Activated CD8-positive, alpha-beta memory T cell treated with anti-CD3 and anti-CD28 coated beads, Interleukin-2, amount 10 ng/mL, durations not matched to agents 7 days and 5 days (primary cell): ENCODE results near the gene PTPRG. TPM values are rescaled to one million over a fixed set of nuclear protein-coding genes. Genes with fewer than 3 reads are reported as not detected.

Source experiments
- ATAC-seq: fragments of 150-1000 bp; cut with Tn5 transposase; one replicate; pipeline ENCODE4 v1.10.0; 2021; ENCODE audit warnings: moderate library complexity
- CTCF ChIA-PET: fragments of 350-600 bp; sonication (Branson Sonifier 250); formaldehyde crosslinking; loops from one replicate; lab custom pipeline; 2021; ENCODE audit warnings: antibody characterized with exemption; lab: Charles Lee
- DNase-seq: peaks from one replicate; pipeline ENCODE4 v3.0.0-alpha.2; 2020
- H3K27ac Mint-ChIP-seq: one replicate; pipeline ENCODE4 v1.8.0; 2021; ENCODE audit warnings: mild to moderate bottlenecking, mixed read lengths
- H3K27me3 Mint-ChIP-seq: one replicate; pipeline ENCODE4 v1.8.0; 2021; ENCODE audit warnings: mixed read lengths
- H3K36me3 Mint-ChIP-seq: one replicate; pipeline ENCODE4 v1.8.0; 2021; ENCODE audit warnings: mild to moderate bottlenecking, mixed read lengths
- H3K4me1 Mint-ChIP-seq: one replicate; pipeline ENCODE4 v1.8.0; 2021; ENCODE audit warnings: mixed read lengths
- H3K4me3 Mint-ChIP-seq: one replicate; pipeline ENCODE4 v1.8.0; 2021; ENCODE audit warnings: mild to moderate bottlenecking, moderate library complexity, mixed read lengths
- H3K9me3 Mint-ChIP-seq: one replicate; pipeline ENCODE4 v1.8.0; 2022; ENCODE audit warnings: low read depth, mixed read lengths
- total RNA-seq, 2 experiments: library from RNA; stranded (reverse); gene quantifications; one replicate each; pipeline ENCODE4 v1.2.3, GENCODE V29; 2021

Gene PTPRG
- total RNA-seq, 2 experiments from 2014 or later = 0.21 TPM; not detected in 1

DNA sequence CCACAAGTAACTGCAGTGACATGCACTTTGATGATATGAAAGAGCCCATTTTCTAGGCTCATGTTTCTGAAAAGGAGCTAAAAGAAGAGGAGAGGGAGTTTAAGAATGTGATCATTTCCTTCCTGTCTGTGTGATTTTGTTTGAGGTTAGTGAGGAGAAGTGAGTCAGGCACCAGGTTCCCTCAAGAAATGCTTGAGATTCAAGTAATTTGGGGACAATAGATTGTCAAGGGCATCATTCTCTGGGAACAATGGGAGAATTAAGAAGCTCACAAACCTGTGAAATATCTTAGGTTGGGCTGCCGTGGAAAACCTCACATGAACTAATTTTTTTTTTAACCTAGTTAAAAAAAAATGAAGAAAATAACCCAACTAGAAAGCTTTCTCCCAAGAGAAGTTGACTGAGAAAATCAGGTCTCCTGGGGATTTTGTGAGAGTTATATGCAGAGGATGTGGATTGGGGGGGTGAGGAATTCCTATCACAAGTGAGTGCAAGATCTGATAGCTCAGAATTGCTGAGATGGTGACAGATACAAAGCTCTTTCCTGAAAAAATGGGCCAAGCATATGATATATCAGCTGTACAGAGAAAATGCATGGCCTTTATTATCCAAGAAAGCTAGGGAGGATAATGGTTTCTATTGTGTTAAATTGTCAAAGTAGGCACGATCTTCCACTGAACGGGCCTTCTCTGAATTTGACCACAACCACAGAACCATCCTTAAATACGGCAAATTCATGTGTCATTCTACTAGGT is 608.7 kb downstream of the PTPRG start:
- H3K4me3 Mint-ChIP-seq = no peak overlapping the region
- H3K4me1 Mint-ChIP-seq = peaks cover 8% of the 10 kb centered on the region
- H3K27ac Mint-ChIP-seq = no peak overlapping the region
- DNase-seq (no peak), ATAC-seq (no peak)
- CTCF ChIA-PET = no interaction called here
- no peaks in the 10 kb centered on the region for H3K27me3 Mint-ChIP-seq
- peaks cover 2% of the 10 kb centered on the region for H3K9me3 Mint-ChIP-seq
- no peaks in the 10 kb centered on the region for H3K36me3 Mint-ChIP-seq

DNA sequence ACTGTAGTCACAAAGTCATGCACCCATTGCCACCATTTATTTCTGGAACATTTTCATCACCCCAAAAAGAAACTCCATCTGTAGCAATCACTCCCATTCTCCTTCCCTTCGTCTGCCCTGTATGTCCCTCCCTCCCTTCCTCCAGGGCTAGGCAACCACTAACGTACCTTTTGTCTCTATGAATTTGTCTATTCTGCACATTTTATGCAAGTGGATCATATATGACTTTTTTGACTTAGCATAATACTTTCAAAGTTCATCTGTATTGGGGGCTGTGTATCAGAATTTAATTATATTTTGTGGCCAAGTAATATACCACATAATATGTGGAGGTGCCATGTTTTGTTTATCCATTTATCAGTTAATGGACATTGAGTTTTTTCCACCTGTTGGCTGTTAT is 610.4 kb downstream of the PTPRG start:
- DNase-seq (no peak), ATAC-seq (no peak)
- CTCF ChIA-PET = no interaction called here
- H3K27me3 Mint-ChIP-seq = no peaks in the 10 kb centered on the region
- no peak overlapping the region for H3K4me3 Mint-ChIP-seq
- H3K27ac Mint-ChIP-seq = no peak overlapping the region
- peaks cover 2% of the 10 kb centered on the region for H3K9me3 Mint-ChIP-seq
- H3K36me3 Mint-ChIP-seq = no peaks in the 10 kb centered on the region
- H3K4me1 Mint-ChIP-seq = peaks cover 8% of the 10 kb centered on the region

DNA sequence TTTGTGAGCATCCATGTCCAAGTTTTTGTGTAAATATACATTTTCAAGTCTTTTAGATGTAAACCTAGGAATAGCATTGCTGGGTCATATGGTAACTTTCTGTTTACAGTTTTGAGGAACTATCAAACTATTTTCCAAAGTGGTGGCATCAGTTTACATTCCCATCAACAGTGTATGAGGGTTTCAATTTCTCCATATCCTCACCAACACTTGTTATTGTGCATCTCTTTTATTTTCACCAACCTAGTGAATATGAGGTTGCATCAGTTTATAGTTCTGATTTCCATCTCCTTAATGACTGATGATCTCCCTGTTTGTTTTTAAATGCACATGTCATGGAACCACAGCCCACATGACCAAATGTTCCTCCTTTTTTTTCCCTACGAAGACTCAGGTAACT is 610.8 kb downstream of the PTPRG start:
- H3K9me3 Mint-ChIP-seq = peaks cover 2% of the 10 kb centered on the region
- no peak for ATAC-seq
- no peak overlapping the region for H3K27ac Mint-ChIP-seq
- peaks cover 8% of the 10 kb centered on the region for H3K4me1 Mint-ChIP-seq
- no peak overlapping the region for H3K4me3 Mint-ChIP-seq
- no peaks in the 10 kb centered on the region for H3K27me3 Mint-ChIP-seq
- H3K36me3 Mint-ChIP-seq = no peaks in the 10 kb centered on the region
- CTCF ChIA-PET = no interaction called here
- no peak for DNase-seq

DNA sequence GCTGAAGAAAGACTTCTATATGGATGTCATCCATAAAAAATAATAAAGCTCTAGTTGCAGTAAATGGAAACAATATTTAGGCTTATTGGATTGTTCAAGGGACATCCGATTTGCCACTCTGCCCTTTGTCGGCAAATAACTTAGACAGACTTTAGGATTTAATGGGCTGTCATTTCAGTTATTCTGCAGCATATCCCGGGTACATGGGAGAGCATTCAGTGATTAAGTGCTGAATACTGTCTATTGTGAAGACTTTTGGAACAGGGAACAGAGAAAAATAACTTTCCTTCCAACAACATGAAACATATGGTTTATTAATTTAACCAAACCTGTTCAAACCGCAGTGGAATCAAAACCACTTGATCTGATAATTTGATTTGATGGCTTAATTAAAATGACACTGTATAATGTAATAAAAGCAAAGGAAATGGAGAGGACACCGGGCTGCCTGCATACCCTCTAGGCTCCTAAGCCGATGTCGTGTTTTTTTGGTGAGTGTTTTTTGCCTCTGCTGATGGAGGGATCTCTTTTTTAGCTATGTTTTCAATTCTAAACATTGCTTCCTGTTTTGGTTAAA is 612.7 kb downstream of the PTPRG start:
- Mint-ChIP-seq H3K36me3 (no peaks in the 10 kb centered on the region), H3K4me1 (peaks cover 8% of the 10 kb centered on the region), H3K27me3 (no peaks in the 10 kb centered on the region), H3K9me3 (peaks cover 2% of the 10 kb centered on the region), H3K27ac (no peak overlapping the region), H3K4me3 (no peak overlapping the region)
- DNase-seq = no peak
- ATAC-seq = no peak
- CTCF ChIA-PET = no interaction called here

DNA sequence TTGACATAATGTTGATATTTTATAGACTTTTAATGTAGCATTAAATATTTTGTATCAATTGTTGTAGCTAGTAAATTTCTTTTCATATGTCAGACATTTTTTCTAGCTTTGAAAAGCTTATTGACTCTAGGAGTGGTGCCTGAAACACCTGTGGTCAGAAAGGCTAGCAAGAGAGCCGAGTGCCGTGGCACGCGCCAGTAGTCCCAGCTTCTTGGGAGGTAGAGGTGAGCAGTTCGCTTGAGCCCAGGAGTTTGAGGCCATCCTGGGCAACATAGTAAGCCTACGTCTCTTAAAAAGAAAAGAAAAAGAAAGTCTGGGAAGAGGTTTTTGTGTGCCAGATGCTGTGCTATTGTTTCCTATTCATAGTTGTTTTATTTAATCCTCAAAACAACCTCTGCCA is 613.8 kb downstream of the PTPRG start:
- ATAC-seq (no peak), DNase-seq (no peak)
- no peaks in the 10 kb centered on the region for H3K36me3 Mint-ChIP-seq
- H3K4me1 Mint-ChIP-seq = peaks cover 1% of the 10 kb centered on the region
- CTCF ChIA-PET = no interaction called here
- peaks cover 2% of the 10 kb centered on the region for H3K9me3 Mint-ChIP-seq
- H3K27ac Mint-ChIP-seq = no peak overlapping the region
- H3K27me3 Mint-ChIP-seq = no peaks in the 10 kb centered on the region
- H3K4me3 Mint-ChIP-seq = no peak overlapping the region

DNA sequence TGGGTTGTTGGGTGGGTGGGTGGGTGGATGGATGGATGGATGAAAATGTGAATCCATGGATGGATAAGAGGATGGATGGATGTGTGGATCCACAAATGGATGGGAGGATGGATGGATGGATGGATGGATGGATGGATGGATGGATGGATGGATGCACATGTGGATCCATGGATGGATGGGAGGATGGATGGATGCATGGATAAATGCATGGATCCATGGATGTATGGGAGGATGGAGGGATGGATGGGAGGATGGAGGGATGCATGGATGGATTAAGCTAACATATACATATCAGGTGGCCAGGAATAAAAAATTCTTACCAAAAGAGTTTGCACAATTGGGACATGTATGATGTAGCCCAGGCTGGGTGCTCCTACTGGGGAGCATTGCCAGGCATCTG is 616.7 kb downstream of the PTPRG start:
- ATAC-seq (no peak), DNase-seq (no peak)
- H3K4me3 Mint-ChIP-seq = no peak overlapping the region
- no peaks in the 10 kb centered on the region for H3K27me3 Mint-ChIP-seq
- H3K27ac Mint-ChIP-seq = no peak overlapping the region
- no peaks in the 10 kb centered on the region for H3K4me1 Mint-ChIP-seq
- no peaks in the 10 kb centered on the region for H3K9me3 Mint-ChIP-seq
- CTCF ChIA-PET = no interaction called here
- H3K36me3 Mint-ChIP-seq = no peaks in the 10 kb centered on the region

DNA sequence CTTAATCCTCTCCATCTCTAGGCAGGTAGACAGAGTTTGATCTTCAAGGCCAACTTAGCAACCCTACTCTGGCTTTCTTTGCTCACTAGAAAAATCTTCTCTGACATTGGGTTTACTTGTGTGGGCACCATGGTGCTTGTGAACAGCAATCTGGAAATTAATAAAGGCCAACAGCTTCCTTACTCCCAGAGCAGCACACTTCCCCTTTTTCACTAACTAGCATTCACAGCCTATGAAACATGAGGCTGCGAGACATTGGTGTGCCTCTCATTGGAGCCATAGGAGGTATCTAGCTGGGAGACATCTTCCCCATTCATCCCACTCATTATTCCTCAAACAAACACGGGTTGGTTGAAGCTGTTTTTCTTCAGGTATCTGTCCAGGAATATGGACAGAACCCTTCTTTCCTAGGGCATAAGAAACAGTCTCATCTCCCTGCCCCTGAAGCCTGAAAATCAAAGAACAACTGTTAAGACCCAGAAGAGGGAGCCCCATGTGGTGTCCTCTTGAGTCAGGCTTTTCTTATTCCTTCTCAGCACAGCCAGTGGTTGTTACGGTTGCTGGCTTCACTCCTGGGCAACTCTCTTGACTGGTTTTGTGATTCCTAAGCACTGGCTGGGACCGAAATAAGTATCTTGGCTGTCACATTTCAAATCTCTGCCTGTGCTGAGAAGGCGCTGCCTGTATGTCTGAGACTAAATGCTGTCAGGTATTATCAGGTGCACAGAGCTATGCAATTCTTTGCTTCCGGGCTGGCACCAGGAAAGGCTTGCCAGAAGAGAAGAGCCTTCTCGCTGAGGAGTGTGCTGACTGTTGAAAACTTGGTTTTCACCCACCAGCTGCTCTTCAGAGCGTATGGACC is 617.6 kb downstream of the PTPRG start:
- H3K4me1 Mint-ChIP-seq = no peaks in the 10 kb centered on the region
- H3K4me3 Mint-ChIP-seq = no peak overlapping the region
- ATAC-seq (no peak), DNase-seq (no peak)
- CTCF ChIA-PET = no interaction called here
- H3K36me3 Mint-ChIP-seq = no peaks in the 10 kb centered on the region
- H3K27ac Mint-ChIP-seq = no peak overlapping the region
- no peaks in the 10 kb centered on the region for H3K27me3 Mint-ChIP-seq
- H3K9me3 Mint-ChIP-seq = no peaks in the 10 kb centered on the region

DNA sequence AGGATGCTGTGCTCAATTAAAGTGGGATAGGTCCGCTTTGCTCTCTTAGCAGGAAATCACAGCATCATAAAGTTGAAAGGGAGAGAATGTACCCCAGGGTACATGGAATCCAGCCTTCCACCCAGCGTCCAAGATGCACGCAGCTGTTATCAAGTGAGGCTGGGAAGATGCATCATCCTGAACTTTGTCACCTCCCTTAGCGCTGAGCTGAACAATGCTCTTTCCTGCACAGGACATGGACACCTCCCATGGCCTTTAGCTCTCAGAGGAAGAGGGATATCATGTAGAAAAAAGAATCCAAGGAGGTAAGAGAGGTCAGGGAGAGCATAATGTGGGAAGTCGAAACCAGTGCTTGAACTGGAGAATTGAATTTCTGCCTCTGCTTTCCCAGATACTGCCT is 619.1 kb downstream of the PTPRG start:
- H3K27me3 Mint-ChIP-seq = no peaks in the 10 kb centered on the region
- ATAC-seq (no peak), DNase-seq (no peak)
- no peaks in the 10 kb centered on the region for H3K9me3 Mint-ChIP-seq
- no peaks in the 10 kb centered on the region for H3K4me1 Mint-ChIP-seq
- CTCF ChIA-PET = no interaction called here
- H3K27ac Mint-ChIP-seq = no peak overlapping the region
- H3K4me3 Mint-ChIP-seq = no peak overlapping the region
- H3K36me3 Mint-ChIP-seq = no peaks in the 10 kb centered on the region

DNA sequence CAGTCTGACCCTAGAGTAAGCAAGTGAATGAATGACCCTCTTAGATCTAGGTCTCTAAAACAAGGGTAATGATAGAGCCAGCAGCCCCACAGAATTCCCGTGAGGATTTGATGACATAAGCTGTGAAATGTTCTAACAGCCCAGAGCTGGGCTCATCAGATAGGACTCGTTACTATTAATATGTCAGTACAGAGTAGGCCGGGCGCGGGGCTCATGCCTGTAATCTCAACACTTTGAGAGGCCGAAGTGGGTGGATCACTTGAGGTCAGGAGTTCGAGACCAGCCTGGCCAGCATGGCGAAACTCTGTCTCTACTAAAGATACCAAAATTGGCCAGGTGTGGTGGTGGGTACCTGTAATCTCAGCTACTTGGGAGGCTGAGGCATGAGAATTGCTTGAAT is 621.7 kb downstream of the PTPRG start:
- H3K27ac Mint-ChIP-seq = no peak overlapping the region
- ATAC-seq (no peak), DNase-seq (no peak)
- no peaks in the 10 kb centered on the region for H3K4me1 Mint-ChIP-seq
- CTCF ChIA-PET = no interaction called here
- no peaks in the 10 kb centered on the region for H3K27me3 Mint-ChIP-seq
- no peaks in the 10 kb centered on the region for H3K36me3 Mint-ChIP-seq
- H3K9me3 Mint-ChIP-seq = no peaks in the 10 kb centered on the region
- H3K4me3 Mint-ChIP-seq = no peak overlapping the region

DNA sequence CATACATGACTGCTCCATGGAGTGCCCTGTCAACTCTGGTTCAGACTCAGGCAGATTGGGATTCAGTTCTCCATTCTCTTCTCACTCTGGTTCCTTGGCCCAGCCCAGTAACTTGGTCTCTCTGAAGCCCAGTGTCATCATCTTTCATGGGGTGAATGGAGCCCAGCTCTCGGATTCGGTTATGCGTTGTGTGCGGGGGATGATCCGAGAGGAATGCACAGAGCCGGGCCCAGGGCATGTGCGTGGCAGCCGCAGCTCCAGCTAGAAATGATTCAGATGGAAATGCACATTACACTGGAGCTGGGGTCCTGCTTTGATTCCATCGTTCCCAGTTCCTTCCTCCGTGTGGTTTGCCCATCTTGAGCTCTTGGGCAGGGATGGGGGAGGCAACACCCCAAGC is 622.6 kb downstream of the PTPRG start:
- no peak overlapping the region for H3K4me3 Mint-ChIP-seq
- ATAC-seq (no peak), DNase-seq (no peak)
- no peaks in the 10 kb centered on the region for H3K27me3 Mint-ChIP-seq
- CTCF ChIA-PET = no interaction called here
- no peaks in the 10 kb centered on the region for H3K4me1 Mint-ChIP-seq
- no peak overlapping the region for H3K27ac Mint-ChIP-seq
- H3K36me3 Mint-ChIP-seq = no peaks in the 10 kb centered on the region
- H3K9me3 Mint-ChIP-seq = no peaks in the 10 kb centered on the region

DNA sequence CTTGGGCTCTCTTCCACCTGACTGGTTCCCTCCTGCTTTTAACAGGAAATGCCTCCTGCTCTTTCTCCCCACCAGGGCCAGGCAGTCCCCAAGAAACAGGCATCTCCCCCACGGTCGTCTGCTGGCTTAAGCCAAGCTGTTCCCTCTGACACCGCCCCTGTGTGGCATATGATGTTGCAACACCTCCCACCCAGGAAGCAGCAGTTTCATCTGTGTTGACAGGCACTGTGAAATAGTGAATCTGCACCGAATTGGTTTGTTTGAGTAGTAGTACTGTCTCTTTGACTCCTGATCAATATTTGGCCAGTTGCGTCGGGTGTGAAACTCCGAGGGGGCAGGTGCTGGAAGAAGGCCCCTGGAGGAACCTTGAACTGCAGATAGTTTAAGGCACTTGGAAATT is 623.2 kb downstream of the PTPRG start:
- CTCF ChIA-PET = no interaction called here
- DNase-seq (no peak), ATAC-seq (no peak)
- no peaks in the 10 kb centered on the region for H3K9me3 Mint-ChIP-seq
- H3K27ac Mint-ChIP-seq = no peak overlapping the region
- H3K4me3 Mint-ChIP-seq = no peak overlapping the region
- H3K27me3 Mint-ChIP-seq = no peaks in the 10 kb centered on the region
- no peaks in the 10 kb centered on the region for H3K36me3 Mint-ChIP-seq
- no peaks in the 10 kb centered on the region for H3K4me1 Mint-ChIP-seq

DNA sequence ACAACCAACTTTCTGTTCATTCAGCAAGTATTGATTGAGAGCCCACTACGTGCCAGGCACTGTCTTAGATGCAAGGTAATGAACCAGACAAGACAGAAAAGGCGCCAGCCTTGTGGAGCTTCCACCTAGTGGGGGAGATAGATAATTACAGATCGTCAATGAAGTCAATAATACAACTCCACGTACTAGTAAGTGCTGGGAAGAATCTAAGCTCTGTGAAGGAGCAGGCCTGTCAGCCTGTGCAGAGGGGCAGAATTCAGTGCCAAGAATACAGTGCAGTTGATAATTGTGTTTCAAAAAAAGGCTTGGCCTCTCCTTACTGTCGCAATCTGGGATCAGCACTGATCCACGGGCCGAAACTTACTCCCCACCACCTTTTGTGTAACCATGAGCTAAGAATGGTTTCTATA is 625.7 kb downstream of the PTPRG start:
- H3K4me1 Mint-ChIP-seq = no peaks in the 10 kb centered on the region
- no peaks in the 10 kb centered on the region for H3K9me3 Mint-ChIP-seq
- H3K36me3 Mint-ChIP-seq = no peaks in the 10 kb centered on the region
- no peak overlapping the region for H3K27ac Mint-ChIP-seq
- DNase-seq = no peak
- CTCF ChIA-PET = interaction anchor here (1.0 to 1.3 kb wide), 2 partner anchors 12 to 13 kb away, joined by 3 to 5 read pairs; no protein-coding TSS in a partner anchor
- H3K27me3 Mint-ChIP-seq = no peaks in the 10 kb centered on the region
- no peak for ATAC-seq
- H3K4me3 Mint-ChIP-seq = no peak overlapping the region

DNA sequence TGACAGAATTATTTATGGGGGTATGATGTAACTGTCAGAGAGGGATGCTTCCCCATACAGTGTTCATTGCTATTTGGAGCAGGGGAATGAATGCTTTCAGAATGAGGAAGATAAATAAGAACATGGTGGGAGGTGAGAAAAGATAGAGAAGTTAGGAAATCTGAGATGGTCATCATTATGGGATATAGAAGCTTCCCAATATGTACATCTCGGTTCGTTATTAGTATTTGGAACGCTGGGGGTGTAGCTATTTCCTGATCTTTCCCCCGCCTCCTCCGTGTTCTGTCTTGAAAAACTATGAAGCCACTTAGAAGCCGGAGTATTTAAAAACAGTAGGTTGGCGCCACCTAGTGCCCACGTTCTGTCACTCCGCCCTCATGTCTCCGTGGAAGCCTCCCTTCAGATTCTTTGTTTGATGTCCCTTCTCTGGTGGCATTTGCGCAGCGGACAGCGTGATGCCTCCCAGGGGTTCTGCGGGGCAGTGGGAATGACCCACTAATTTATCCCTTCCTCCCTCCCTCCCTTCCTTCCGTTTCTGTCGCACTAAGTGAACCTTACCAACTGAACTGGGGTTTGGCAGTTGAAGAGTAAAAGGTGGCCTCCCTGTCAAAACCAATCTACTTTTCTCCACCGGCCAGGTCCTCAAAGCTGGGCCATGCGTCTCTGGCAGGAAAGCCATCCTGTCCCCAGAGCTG is 627.5 kb downstream of the PTPRG start:
- H3K4me1 Mint-ChIP-seq = no peaks in the 10 kb centered on the region
- no peaks in the 10 kb centered on the region for H3K27me3 Mint-ChIP-seq
- no peaks in the 10 kb centered on the region for H3K9me3 Mint-ChIP-seq
- CTCF ChIA-PET = interaction anchor here (0.6 to 1.5 kb wide), 9 partner anchors 10 to 624 kb away, joined by 3 to 6 read pairs (median 3); no protein-coding TSS in a partner anchor
- H3K36me3 Mint-ChIP-seq = no peaks in the 10 kb centered on the region
- ATAC-seq = peak; percentile 61
- no peak overlapping the region for H3K4me3 Mint-ChIP-seq
- DNase-seq = peak; percentile 70
- no peak overlapping the region for H3K27ac Mint-ChIP-seq
